Activated T-helper 1 cell treated with anti-CD3 and anti-CD28 coated beads, Interleukin-2, amount 50 U/mL, for 16 hours (primary cell): ENCODE results near the gene PDPR.
"Not testable (repeated sequence)": the region's sequence is repeated elsewhere in the genome, so short reads cannot be mapped to it uniquely, and the experiment has no call there.

Source experiments
- DNase-seq, 2 donors: peaks; one replicate each; pipeline ENCODE4 v3.0.0-alpha.2; 2020; ENCODE audit warnings: low read depth in 1 of 2, low spot score in 1 of 2

Gene PDPR

GRCh38 chr16:70160821-70161220 is 46.7 kb downstream of the PDPR start:
- no peak for DNase-seq

- DNase-seq: no peak
These were observed 47.2 kb downstream of the PDPR start for GRCh38 chr16:70161350-70161749.

GRCh38 chr16:70162041-70162451 is 47.9 kb downstream of the PDPR start:
- no peak for DNase-seq

GRCh38 chr16:70163596-70163995 is 49.5 kb downstream of the PDPR start:
- no peak for DNase-seq

GRCh38 chr16:70166688-70167087 is 52.6 kb downstream of the PDPR start:
- not testable (repeated sequence) for DNase-seq

- not testable (repeated sequence) for DNase-seq
These were observed 59.2 kb downstream of the PDPR start, which contains the start of gene CLEC18C for GRCh38 chr16:70173212-70173837. CLEC18C (plus strand) TSS chr16:70173787; CDS start chr16:70174279, 492 bp downstream.

- not testable (repeated sequence) for DNase-seq
These were observed 59.8 kb downstream of the PDPR start for GRCh38 chr16:70173916-70174315.

- DNase-seq: not testable (repeated sequence)
These were observed 60.3 kb downstream of the PDPR start for GRCh38 chr16:70174387-70174932.

- DNase-seq: not testable (repeated sequence)
These were observed 73.9 kb downstream of the PDPR start for GRCh38 chr16:70187858-70188607.

- not testable (repeated sequence) for DNase-seq
These were observed 74.4 kb downstream of the PDPR start for GRCh38 chr16:70188608-70188915.

- not testable (repeated sequence) for DNase-seq
These were observed 76.4 kb downstream of the PDPR start for GRCh38 chr16:70190574-70190973.

- not testable (repeated sequence) for DNase-seq
These were observed 82.7 kb downstream of the PDPR start for GRCh38 chr16:70196683-70197300.

- not testable (repeated sequence) for DNase-seq
These were observed 83.5 kb downstream of the PDPR start for GRCh38 chr16:70197611-70198010.

GRCh38 chr16:70198230-70198629 is 84.1 kb downstream of the PDPR start:
- not testable (repeated sequence) for DNase-seq

- DNase-seq: not testable (repeated sequence)
These were observed 84.5 kb downstream of the PDPR start for GRCh38 chr16:70198666-70199065.

- not testable (repeated sequence) for DNase-seq
These were observed 85.0 kb downstream of the PDPR start for GRCh38 chr16:70199170-70199569.

GRCh38 chr16:70200063-70200462 is 85.9 kb downstream of the PDPR start:
- DNase-seq: not testable (repeated sequence)

GRCh38 chr16:70203508-70203907 is 89.4 kb downstream of the PDPR start:
- DNase-seq: not testable (repeated sequence)

- not testable (repeated sequence) for DNase-seq
These were observed 89.9 kb downstream of the PDPR start for GRCh38 chr16:70204010-70204409.

GRCh38 chr16:70204668-70205405 is 90.7 kb downstream of the PDPR start:
- not testable (repeated sequence) for DNase-seq

- not testable (repeated sequence) for DNase-seq
These were observed 92.2 kb downstream of the PDPR start for GRCh38 chr16:70206382-70206781.
